AG09309 (cell line): Measurements from ENCODE around the gene NTSR2.
"Not testable (repeated sequence)": the region's sequence is repeated elsewhere in the genome, so short reads cannot be mapped to it uniquely, and the experiment has no call there.

ENCODE experiments used
- DNase-seq: peaks from one replicate; pipeline ENCODE4 v3.0.0-alpha.2; 2010; ENCODE audit warnings: low read depth
- H3K4me3 ChIP-seq: 2 replicates; pipeline ENCODE4 v1.5.1; 2011; ENCODE audit warnings: mild to moderate bottlenecking, low read depth, low read length, moderate library complexity; ENCODE audit not compliant: control insufficient read depth
- TF ChIP-seq, protein P1 (sequence below): IDR thresholded peaks from 2 replicates; pipeline ENCODE4 v1.5.1; 2011; ENCODE audit warnings: mild to moderate bottlenecking, low read depth, low read length, inconsistent platforms; ENCODE audit not compliant: insufficient read depth, control insufficient read depth; ENCODE audit errors: missing control alignments

NTSR2 gene

GRCh38 chr2:11663427-11663826 is 6.6 kb downstream of the NTSR2 start:
- TF ChIP-seq, protein P1, sequence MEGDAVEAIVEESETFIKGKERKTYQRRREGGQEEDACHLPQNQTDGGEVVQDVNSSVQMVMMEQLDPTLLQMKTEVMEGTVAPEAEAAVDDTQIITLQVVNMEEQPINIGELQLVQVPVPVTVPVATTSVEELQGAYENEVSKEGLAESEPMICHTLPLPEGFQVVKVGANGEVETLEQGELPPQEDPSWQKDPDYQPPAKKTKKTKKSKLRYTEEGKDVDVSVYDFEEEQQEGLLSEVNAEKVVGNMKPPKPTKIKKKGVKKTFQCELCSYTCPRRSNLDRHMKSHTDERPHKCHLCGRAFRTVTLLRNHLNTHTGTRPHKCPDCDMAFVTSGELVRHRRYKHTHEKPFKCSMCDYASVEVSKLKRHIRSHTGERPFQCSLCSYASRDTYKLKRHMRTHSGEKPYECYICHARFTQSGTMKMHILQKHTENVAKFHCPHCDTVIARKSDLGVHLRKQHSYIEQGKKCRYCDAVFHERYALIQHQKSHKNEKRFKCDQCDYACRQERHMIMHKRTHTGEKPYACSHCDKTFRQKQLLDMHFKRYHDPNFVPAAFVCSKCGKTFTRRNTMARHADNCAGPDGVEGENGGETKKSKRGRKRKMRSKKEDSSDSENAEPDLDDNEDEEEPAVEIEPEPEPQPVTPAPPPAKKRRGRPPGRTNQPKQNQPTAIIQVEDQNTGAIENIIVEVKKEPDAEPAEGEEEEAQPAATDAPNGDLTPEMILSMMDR: no peak
- no peak for DNase-seq
- H3K4me3 ChIP-seq: no peak overlapping the region

- DNase-seq: no peak
- no peak overlapping the region for H3K4me3 ChIP-seq
- TF ChIP-seq, protein P1: no peak
Measured at GRCh38 chr2:11662882-11663281, 7.1 kb downstream of the NTSR2 start.

GRCh38 chr2:11661891-11662435 is 8.0 kb downstream of the NTSR2 start:
- TF ChIP-seq, protein P1: no peak
- H3K4me3 ChIP-seq: no peak overlapping the region

GRCh38 chr2:11660396-11660795 is 9.6 kb downstream of the NTSR2 start:
- not testable (repeated sequence) for H3K4me3 ChIP-seq, DNase-seq

More at GRCh38 chr2:11661891-11662435, 8.0 kb downstream of the NTSR2 start:
- DNase-seq: no peak

- TF ChIP-seq, protein P1: no peak
- no peak overlapping the region for H3K4me3 ChIP-seq
Measured at GRCh38 chr2:11659851-11660250, 10.1 kb downstream of the NTSR2 start.

DNA sequence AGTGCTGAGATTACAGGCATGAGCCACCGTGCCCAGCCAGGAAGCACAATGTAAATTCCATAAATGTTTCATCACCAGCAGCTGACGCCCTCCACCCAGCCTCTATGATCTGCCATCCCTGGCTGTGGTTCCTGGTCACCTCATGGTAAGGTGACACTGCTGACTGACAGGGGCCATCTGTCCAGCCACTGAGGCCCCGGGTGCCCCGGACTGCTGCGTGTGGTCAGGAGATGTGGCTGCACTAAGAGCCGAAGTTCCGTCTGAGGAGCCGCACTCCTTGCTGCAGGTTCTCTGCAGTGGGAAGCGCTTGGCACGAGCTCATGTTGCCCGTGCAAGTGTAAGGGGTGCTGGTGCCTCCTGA is 10.9 kb downstream of the NTSR2 start:
- no peak for DNase-seq
- H3K4me3 ChIP-seq: no peak overlapping the region
- TF ChIP-seq, protein P1: no peak

More at GRCh38 chr2:11659851-11660250, 10.1 kb downstream of the NTSR2 start:
- DNase-seq: no peak

GRCh38 chr2:11658208-11659114 is 11.5 kb downstream of the NTSR2 start:
- no peak for DNase-seq
- no peak overlapping the region for H3K4me3 ChIP-seq
- TF ChIP-seq, protein P1: no peak
